HEK293T (cell line): Measurements from ENCODE around the gene DGKH.

Experiments used
- CTCF ChIA-PET: fragments of 350-600 bp; formaldehyde crosslinking; extraction: SDS; loops from one replicate; lab custom pipeline; 2021; ENCODE audit warnings: antibody characterized with exemption, inconsistent platforms; lab: Yijun Ruan, JAX
- POLR2A ChIA-PET: fragments of 350-600 bp; formaldehyde crosslinking; extraction: SDS; loops from one replicate; lab custom pipeline; 2020; ENCODE audit warnings: antibody characterized with exemption, inconsistent platforms; lab: Yijun Ruan, JAX
- DNase-seq: peaks from one replicate; pipeline ENCODE4 v3.0.0; 2012; ENCODE audit warnings: mixed read lengths; ENCODE audit errors: extremely low spot score
- ARNT ChIP-seq: fragments of 450-650 bp; IDR thresholded peaks from 2 replicates; pipeline ENCODE4 v1.6.1; 2017; ENCODE audit warnings: mild to moderate bottlenecking
- BHLHE40 ChIP-seq: fragments of 450-650 bp; IDR thresholded peaks from 2 replicates; pipeline ENCODE4 v1.6.1; 2016; ENCODE audit warnings: mild to moderate bottlenecking, moderate library complexity, borderline replicate concordance
- CTBP1 ChIP-seq: fragments of 450-650 bp; IDR thresholded peaks from 2 replicates; pipeline ENCODE4 v1.6.1; 2016; ENCODE audit warnings: borderline replicate concordance
- ELF4 ChIP-seq: fragments of 450-650 bp; IDR thresholded peaks from 2 replicates; pipeline ENCODE4 v1.6.1; 2017; ENCODE audit warnings: antibody characterized with exemption
- FOXA1 ChIP-seq: fragments of 450-650 bp; IDR thresholded peaks from 2 replicates; pipeline ENCODE4 v1.6.1; 2016; ENCODE audit warnings: mild to moderate bottlenecking
- FOXK2 ChIP-seq: fragments of 450-650 bp; IDR thresholded peaks from 2 replicates; pipeline ENCODE4 v1.6.1; 2016; ENCODE audit warnings: mild to moderate bottlenecking
- FOXM1 ChIP-seq: fragments of 450-650 bp; IDR thresholded peaks from 2 replicates; pipeline ENCODE4 v1.6.1; 2017; ENCODE audit warnings: mild to moderate bottlenecking, borderline replicate concordance
- HDGF ChIP-seq: fragments of 450-650 bp; IDR thresholded peaks from 2 replicates; pipeline ENCODE4 v1.6.1; 2017; ENCODE audit warnings: antibody characterized with exemption, borderline replicate concordance
- L3MBTL2 ChIP-seq: fragments of 450-650 bp; conservative IDR thresholded peaks from 2 replicates; pipeline ENCODE4 v1.6.1; 2016; ENCODE audit warnings: mild to moderate bottlenecking
- LEF1 ChIP-seq: fragments of 450-650 bp; IDR thresholded peaks from 2 replicates; pipeline ENCODE4 v1.6.1; 2017; ENCODE audit warnings: mild to moderate bottlenecking, borderline replicate concordance
- NFRKB ChIP-seq: fragments of 450-650 bp; IDR thresholded peaks from 2 replicates; pipeline ENCODE4 v1.6.1; 2016; ENCODE audit warnings: mild to moderate bottlenecking, moderate library complexity
- SP1 ChIP-seq: fragments of 450-650 bp; IDR thresholded peaks from 2 replicates; pipeline ENCODE4 v1.6.1; 2017
- SUZ12 ChIP-seq: fragments of 450-650 bp; IDR thresholded peaks from 2 replicates; pipeline ENCODE4 v1.6.1; 2016; ENCODE audit warnings: mild to moderate bottlenecking
- TARDBP ChIP-seq: fragments of 450-650 bp; IDR thresholded peaks from 2 replicates; pipeline ENCODE4 v1.6.1; 2016
- ZNF384 ChIP-seq: fragments of 450-650 bp; IDR thresholded peaks from 2 replicates; pipeline ENCODE4 v1.6.1; 2016
- TF ChIP-seq, protein P1 (sequence below): fragments of 450-650 bp; IDR thresholded peaks from 2 replicates; pipeline ENCODE4 v1.6.1; 2016

The DGKH gene

DNA sequence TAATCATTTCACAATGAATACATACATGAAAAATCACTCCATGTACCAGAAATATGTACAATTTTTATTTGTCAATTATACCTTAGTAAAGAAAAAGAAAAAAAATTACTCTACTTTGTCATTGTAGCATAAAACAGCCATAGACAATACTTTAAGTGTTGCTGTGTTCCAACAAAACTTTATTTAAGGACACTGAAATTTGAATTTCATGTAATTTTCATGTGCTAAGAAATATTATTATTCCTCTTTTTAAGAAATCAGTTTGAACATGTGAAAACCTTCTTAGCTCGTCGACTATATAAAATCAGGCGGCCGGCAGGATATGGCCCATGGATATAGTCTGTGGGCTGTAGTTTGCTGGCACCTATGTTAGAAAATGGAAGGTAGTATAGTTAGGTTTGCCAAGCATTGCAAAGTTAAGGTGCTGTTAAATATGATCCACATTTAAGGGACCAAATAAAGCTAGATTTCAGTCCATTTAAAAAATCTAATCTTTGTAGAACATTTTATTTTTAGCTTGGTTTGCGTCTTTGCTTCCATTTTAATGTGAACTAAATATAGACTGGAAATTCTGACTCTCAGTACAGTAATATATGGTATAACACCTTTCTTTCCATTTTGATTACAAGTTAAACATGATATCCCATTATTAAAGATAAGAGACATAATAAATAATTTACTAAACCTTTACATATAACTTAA, 6.5 kb downstream of the DGKH start:
- ChIA-PET CTCF (no interaction called here), POLR2A (no interaction called here)
- no peak for DNase-seq
- TF ChIP-seq SP1 (no peak), ZNF384 (no peak), SUZ12 (no peak), FOXA1 (no peak), FOXM1 (no peak), ARNT (no peak), FOXK2 (no peak), BHLHE40 (no peak), LEF1 (no peak), HDGF (no peak), L3MBTL2 (no peak), ELF4 (no peak), TARDBP (no peak)
- TF ChIP-seq, protein P1, sequence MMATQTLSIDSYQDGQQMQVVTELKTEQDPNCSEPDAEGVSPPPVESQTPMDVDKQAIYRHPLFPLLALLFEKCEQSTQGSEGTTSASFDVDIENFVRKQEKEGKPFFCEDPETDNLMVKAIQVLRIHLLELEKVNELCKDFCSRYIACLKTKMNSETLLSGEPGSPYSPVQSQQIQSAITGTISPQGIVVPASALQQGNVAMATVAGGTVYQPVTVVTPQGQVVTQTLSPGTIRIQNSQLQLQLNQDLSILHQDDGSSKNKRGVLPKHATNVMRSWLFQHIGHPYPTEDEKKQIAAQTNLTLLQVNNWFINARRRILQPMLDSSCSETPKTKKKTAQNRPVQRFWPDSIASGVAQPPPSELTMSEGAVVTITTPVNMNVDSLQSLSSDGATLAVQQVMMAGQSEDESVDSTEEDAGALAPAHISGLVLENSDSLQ = no peak

DNA sequence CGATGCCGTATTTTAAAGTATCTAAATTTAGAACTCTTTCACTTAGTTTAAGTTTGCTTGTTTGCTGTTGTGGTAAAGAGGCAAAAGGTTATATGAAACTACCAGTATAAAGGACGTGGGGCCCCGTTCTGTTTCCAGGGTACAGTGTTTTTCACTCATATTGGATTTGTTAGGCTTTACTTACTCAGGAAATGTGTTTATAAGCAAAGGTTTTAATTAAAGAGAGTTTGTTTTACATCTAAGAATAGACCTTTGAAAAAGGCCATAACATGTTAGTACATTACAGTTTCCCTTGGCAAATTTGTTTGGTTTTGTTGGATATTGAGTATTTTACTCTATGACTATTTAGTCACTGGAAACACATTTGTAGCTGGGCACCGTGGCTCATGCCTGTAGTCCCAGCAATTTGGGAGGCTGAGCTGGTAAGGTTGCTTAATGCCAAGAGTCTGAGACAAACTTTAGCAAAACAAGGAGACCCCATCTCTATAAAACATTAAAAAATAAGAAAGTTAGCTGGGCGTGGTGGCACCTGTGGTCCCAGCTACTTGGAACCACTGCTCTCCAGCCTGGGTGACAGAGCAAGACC, 7.1 kb downstream of the DGKH start:
- ChIA-PET CTCF (no interaction called here), POLR2A (no interaction called here)
- TF ChIP-seq NFRKB (no peak), ELF4 (no peak), FOXA1 (no peak), SUZ12 (no peak), SP1 (no peak), FOXM1 (no peak)
- DNase-seq = no peak

DNA sequence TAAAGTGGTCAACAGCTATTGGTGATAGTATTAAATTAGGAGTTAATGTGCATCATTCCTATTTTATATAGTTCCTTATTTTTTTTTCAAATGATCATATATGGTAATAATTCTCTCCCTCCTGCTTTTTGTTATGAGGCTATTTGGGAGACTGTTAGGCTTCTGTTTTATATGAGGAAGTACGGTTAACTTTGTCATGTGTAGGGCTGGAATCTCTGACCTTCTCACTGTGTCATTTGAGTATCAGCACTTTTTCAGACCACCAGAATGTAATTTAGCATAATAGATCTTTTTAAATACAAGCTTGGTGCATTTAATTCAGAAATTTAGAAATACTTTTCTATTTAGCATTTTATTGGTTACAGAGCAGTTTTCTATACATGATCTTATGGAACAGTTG, 7.7 kb downstream of the DGKH start:
- ChIA-PET CTCF (no interaction called here), POLR2A (no interaction called here)
- no peak for DNase-seq
- TF ChIP-seq L3MBTL2 (no peak), CTBP1 (no peak), BHLHE40 (no peak), FOXK2 (no peak), LEF1 (no peak), NFRKB (no peak), SP1 (no peak), SUZ12 (no peak), HDGF (no peak), ELF4 (no peak), ZNF384 (no peak)
- TF ChIP-seq, protein P1 = no peak

DNA sequence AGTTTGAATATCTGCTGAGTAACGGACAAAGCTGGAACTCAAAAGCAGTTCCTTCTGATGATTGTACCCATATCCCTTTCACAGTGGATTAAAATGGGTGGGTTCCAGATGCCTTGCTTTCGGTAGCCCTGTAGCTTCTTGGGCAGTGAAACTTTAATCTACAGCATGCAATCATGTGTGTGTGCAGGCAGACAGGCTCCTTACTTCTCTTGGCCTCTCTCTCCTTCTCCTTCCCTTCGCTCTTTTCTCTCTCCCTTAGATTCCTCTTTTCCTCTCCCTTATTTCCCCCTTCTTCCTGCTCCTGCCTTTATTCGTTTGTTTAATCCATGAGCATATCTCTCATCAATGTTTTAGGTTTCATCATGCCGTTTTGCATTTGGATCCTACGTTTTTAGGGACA, 8.1 kb downstream of the DGKH start:
- CTCF ChIA-PET = no interaction called here
- TF ChIP-seq SUZ12 (no peak), HDGF (no peak), FOXK2 (no peak), NFRKB (no peak), BHLHE40 (no peak), CTBP1 (no peak), SP1 (no peak)
- POLR2A ChIA-PET = no interaction called here
- DNase-seq = no peak

DNA sequence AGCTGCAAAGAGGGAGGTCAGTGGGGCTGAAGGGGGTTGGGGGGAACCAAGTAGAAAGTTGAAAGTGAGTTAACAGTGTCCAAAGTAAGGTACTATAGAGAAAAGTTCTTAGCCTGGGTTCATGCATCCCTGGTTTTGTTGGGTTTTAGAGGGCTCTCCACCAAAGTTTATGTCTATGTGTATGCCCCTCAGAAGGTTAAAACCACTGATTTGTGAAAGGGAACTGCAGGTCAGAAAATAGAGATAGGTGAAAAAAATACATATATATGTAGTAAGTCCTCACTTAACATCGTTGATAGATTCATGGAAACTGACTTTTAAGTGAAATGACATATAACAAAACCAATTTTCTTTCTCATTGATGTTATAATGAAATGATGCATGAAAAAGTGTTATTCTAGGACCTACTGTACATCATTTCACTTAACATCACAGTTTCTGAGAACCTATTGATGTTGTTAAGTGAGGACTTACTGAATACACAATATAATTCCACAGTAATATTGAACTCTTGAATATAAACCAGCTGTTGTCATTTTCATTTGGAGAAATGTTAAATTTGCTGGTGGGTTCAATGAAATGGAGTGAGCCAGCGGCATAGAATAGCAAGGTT, 9.6 kb downstream of the DGKH start:
- DNase-seq = no peak
- CTCF ChIA-PET = no interaction called here
- POLR2A ChIA-PET = no interaction called here
- TF ChIP-seq SUZ12 (no peak), FOXA1 (no peak), ELF4 (no peak), ZNF384 (no peak), BHLHE40 (no peak), LEF1 (no peak), TARDBP (no peak), CTBP1 (no peak), FOXM1 (no peak), L3MBTL2 (no peak), FOXK2 (no peak)

DNA sequence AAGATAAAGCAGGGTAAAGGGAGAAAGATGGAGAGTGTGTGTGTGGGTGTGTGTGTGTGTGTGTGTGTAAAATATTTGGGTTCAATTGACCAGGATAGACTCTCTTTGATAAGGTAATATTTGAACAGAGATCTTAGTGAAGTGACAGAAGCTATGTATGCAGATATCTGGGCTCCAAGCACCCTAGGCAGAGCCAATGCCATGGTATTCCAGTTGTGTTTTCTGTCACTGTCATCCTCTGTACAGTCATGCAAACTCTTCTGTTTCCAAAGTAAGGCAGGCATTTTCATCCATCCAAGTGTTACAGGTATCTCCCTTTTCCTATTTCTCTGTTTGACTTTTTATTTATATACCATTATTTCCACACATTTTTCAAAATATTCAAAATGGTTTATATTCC, 13.5 kb downstream of the DGKH start:
- ChIA-PET CTCF (interaction anchor here (1.5 kb wide), 1 partner anchor 10 kb away, joined by 8 read pairs; no protein-coding TSS in a partner anchor), POLR2A (interaction anchor here (0.8 kb wide), 1 partner anchor 20 kb away, joined by 3 read pairs; no protein-coding TSS in a partner anchor)
- no peak for DNase-seq
- TF ChIP-seq ELF4 (no peak), LEF1 (no peak), FOXM1 (no peak), HDGF (no peak), FOXA1 (no peak), SUZ12 (no peak), SP1 (no peak), FOXK2 (no peak), CTBP1 (no peak), BHLHE40 (no peak), ZNF384 (no peak), TARDBP (no peak), NFRKB (no peak), ARNT (no peak), L3MBTL2 (no peak)
- TF ChIP-seq, protein P1 = no peak
